DMS53 (cell line): ENCODE results near the gene PPP6C.
"Not testable (repeated sequence)": the region's sequence is repeated elsewhere in the genome, so short reads cannot be mapped to it uniquely, and the experiment has no call there.

Experiments
- DNase-seq: peaks from one replicate; lab custom pipeline; 2025; lab: John Stamatoyannopoulos, UW

Gene PPP6C

DNA sequence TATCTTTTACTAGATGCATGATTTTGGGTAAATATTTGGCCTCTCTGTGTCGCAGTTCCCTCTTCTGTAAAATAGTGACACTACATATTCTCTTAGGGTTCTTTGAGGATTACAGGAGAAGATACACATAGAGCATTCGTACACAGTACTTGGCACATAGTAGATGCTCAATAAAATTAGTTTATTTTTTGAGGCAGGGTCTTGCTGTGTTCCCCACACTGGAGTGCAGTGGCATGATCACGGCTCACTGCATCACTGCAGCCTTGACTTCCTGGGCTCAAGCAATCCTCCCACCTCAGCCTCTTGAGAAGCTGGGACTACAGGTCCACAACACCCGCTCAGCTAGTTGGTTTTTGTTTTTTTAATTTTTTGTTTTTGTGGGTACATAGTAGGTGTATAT is 47.9 kb downstream of the PPP6C start:
- no peak for DNase-seq

- DNase-seq = no peak
These were observed 48.4 kb downstream of the PPP6C start for GRCh38 chr9:125141251-125141650.

- no peak for DNase-seq
These were observed 49.0 kb downstream of the PPP6C start for GRCh38 chr9:125140576-125140975.

GRCh38 chr9:125137200-125137599 is 52.4 kb downstream of the PPP6C start:
- DNase-seq = no peak

DNA sequence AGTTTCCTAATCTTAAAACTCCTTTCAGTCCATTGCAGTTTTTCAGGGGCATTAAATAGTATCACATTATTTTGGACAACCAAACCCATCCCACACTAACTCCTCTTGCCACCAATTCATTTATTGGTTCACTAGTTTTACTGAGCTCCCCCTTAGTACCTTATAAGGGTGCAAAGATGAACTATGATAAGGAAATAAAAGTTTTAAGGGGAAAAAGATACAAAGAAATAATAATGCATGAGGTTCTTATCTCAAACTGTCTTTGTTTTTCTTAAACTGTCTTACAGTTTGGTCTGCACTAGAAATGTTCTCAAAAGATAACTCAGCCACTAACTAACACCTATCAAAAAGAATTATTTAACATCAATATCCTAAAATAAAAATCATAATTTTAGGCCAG is 54.6 kb downstream of the PPP6C start:
- no peak for DNase-seq

DNA sequence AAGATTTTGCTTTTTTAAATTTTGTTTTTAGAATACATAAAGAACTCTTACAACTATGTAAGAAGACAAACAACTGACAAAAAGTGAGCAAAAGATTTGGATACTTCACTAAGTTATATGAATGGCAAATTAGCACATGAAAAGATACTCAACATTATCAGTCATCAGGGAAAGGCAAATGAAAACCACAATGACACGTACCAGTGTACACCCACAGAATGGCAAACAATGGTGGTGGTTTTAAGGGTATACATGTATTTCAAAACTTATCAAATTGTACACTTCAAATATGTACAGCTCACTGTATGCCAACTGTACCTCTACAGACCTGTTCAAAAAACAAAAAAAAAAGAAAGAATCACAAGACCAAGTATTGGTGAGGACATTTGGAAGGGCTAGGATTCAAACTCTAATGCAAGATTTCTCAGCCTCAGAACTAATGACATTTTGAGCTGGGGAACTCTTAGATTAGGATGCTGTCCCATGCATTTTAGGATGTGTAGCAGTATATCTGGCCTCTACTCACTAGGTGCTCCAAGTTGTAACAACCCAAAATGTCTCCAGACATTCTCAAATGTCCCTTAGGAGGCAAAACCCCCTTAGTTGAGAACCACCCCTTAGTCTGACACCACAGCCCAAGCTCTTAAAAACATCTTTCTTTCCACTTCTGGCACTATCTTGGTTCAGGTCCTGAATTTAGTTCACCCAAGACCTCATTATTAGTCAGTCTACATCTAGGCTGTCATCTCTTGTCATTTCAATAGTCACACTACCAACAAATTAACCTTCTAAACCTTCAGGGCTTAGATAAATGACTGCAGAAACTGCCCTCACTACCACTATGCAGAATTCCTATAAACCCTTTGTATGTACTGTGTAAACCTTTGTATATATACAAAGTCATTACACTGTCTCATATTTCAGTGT is 55.9 kb downstream of the PPP6C start:
- DNase-seq = no peak

- no peak for DNase-seq
These were observed 57.8 kb downstream of the PPP6C start for GRCh38 chr9:125131778-125132177.

DNA sequence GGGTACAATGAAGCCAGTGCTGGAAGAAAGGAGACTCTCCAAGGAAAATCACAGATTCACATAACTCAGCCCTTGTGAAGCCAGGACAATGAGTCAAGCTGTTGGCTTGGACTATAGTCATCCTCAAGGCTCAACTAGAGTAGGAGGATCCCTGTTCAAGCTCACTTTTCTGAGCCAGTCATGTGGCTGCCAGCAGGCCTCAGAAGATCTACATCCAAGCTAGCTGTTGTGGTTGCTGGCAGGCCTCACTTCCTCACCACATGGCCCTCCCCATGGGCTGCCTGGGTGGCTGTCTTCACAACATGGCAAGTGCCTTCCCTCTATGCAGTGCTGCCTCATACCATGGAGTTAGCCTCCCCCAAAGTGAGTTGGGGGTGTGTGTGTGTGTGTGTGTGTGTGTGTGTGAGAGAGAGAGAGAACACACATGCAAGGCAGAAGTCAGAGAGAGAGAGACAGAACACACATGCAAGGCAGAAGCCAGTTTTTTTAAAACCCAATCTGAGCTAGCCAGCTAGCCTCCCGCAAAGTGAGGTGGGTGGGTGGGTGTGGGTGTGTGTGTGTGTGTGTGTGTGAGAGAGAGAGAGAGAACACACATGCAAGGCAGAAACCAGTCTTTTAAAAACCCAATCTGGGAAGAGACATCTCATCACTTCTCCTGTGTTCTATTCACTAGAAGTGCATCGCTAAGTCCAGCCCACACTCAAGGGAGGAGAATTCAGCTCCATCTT is 63.4 kb downstream of the PPP6C start:
- DNase-seq = no peak

- no peak for DNase-seq
These were observed 64.1 kb downstream of the PPP6C start for GRCh38 chr9:125125523-125125922.

GRCh38 chr9:125121146-125121545 is 68.5 kb downstream of the PPP6C start:
- peak; percentile 46 for DNase-seq

- no peak for DNase-seq
These were observed 69.8 kb downstream of the PPP6C start for GRCh38 chr9:125119643-125120286.

GRCh38 chr9:125118696-125119095 is 70.9 kb downstream of the PPP6C start:
- DNase-seq = not testable (repeated sequence)

GRCh38 chr9:125114503-125114902 is 75.1 kb downstream of the PPP6C start:
- DNase-seq = not testable (repeated sequence)

DNA sequence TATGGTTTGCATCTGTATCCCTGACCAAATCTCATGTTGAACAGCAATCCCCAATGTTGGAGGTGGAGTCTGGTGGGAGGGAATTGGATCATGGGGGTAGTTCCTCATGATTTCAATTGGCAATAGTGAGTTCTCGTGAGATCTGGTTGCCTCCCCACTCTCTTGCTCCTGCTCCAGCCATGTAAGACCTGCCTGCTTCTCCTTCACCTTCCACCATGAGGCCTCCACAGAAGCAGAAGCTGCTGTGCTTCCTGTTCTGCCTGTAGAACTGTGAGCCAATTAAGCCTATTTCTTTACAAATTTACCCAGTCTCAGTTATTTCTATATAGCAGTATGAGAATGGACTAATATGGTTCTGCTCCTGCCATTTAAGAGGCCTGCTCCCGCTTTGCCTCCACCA is 79.1 kb downstream of the PPP6C start:
- DNase-seq = no peak

GRCh38 chr9:125108541-125108940 is 81.1 kb downstream of the PPP6C start:
- DNase-seq = not testable (repeated sequence)

GRCh38 chr9:125106285-125106893 is 83.2 kb downstream of the PPP6C start:
- no peak for DNase-seq

DNA sequence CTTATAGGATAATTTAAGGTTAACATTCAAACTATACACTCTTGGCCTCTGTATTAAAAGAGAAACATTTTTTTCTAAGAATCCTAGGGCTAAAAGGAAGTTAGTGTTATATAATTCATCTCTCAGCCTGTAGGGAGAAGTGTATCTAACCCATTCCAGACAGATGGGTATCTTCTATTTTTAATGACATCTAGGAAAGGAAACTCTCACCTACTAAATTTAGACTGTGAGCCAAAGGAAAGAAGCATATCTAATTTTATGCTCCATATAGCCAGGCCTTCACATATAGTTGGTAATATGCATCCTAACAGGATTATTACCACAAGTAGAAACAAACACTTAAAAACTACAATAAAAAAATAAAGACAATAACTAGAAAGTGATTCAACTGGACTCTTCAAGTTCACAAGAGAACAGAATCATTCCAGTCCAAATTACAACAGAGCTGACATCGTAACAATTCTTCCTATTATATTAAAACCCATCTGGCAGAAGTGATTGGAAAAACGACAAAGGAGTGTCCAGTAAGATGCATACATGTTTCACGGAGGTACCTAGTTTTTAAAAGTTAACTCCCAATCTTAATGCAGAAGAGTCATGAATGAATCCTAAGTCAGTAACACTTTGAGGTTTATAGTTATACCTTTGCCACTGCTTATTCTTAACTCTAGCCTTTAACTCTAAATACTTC is 85.7 kb downstream of the PPP6C start:
- DNase-seq = no peak

DNA sequence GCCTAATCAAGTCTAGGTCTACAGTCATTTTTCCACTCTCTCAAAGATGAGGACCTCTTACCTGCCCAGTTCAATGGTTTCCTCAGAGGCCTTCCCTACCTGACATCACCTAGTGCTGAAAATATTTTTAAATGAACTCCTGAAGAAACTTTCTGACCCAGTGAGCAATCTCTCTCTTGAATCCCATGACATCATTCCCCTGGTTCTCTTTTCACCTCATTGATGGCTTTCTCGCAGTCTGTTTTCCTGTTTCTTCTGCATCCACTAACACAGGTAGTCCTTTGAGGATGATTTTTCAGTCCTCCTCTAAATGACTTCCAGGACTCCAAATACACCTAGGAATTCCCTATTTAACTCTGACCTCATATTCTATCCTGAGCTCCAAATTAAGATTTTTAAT is 86.6 kb downstream of the PPP6C start:
- no peak for DNase-seq

DNA sequence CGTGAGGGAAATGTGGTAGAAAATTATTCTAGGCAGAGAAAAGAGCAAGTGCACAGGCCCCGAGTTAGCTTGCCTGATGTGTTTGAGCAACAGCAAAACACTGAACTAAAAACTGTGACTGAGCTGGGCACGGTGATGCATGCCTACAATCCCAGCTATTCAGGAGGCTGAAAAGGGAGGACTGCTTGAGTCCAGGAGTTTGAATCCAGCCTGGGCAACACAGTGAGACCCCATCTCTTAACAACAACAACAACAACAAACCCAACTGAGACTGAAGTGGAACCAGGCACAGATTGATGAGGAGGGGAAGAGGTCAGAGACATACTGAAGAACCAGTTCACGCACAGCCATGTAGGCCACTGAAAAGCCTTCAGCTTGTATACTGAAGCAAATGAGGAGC is 88.8 kb downstream of the PPP6C start:
- no peak for DNase-seq

DNA sequence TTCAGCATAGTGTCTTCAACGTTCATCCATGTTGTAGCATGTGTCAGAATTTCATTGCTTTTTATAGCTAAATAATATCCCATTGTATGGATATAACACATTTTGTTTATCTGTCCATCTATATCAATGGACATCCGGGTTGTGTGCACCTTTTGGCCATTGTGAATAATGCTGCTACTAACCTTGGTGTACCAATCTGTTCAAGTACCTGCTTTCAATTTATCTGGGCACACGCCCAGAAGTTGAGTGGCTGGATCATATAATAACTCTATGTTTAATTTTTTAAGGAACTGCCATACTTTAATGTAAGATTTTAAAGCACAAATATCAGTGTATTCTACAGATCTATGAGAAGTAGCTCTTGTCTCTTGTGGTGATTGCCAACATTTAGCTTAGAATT is 89.8 kb downstream of the PPP6C start:
- no peak for DNase-seq
